ENCODE data around the gene TCF12.

DNA sequence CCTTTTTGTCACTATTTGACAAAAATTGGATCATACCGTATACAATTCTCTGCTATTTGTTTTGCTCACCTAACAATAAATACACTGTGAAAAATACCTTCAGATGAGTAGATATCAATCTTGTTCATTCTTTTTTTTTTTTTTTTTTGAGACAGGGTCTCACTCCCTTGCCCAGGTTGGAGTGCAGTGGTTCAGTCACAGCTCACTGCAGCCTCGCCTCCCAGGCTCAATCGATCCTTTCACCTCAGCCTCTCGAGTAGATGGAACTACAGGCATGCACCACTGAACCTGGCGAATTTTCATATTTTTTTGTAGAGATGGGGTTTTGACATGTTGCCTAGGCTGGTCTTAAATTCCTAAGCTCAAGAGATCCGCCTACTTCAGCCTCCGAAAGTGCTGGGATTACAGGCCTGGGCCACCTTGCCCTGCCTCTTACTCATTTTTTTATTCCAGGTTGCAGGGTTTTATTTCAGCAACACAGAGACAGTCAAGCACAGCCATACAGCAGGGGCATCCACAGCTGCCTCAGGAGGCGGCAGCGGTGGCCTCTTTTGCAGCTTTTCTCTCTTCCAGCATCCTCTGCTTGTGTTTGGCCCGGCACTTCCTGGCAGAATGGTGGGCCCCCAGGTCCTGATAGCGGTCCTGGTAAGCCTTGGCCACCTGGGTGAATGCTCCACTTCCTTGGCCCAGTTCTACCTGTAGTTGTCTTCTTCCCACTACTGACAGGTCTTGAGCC lies 406.7 kb downstream of the TCF12 start:
- TF ChIP-seq POLR2A (IDR thresholded peaks at IDR 0.05) = no peak
- no peak for TF ChIP-seq POLR2AphosphoS5 (IDR thresholded peaks at IDR 0.05)
